ENCODE data around the gene SYT1.

- TF ChIP-seq CTCF (IDR thresholded peaks at IDR 0.05; ENCODE audit: insufficient read depth, low read length) (no peak), GABPA (IDR thresholded peaks at IDR 0.05; ENCODE audit: low read depth) (no peak)
Observed at GRCh38 chr12:78970041-78970440, 105.5 kb downstream of the SYT1 start.
